ACHN (cell line): ENCODE measurements around the gene PIM3.

ENCODE experiments used
- DNase-seq: peaks from one replicate; pipeline ENCODE4 v3.0.0-alpha.2; 2015
- in situ Hi-C: cut with HindIII; loops from 2 replicates; pipeline ENCODE4 v1.10.0; 2017; ENCODE audit warnings: low sequenced_read_pairs, low pct_ligation_motif_present, low pct_unique_long_range_greater_than_20kb

PIM3 gene

GRCh38 chr22:49951986-49952896, 8.3 kb upstream of the PIM3 start:
- in situ Hi-C loops: no loop called here
- peak; percentile 90 for DNase-seq

GRCh38 chr22:49953027-49953679, 7.4 kb upstream of the PIM3 start:
- no peak for DNase-seq
- in situ Hi-C loops: no loop called here

GRCh38 chr22:49953680-49954344, 6.8 kb upstream of the PIM3 start:
- in situ Hi-C loops: no loop called here
- DNase-seq: no peak

- no peak for DNase-seq
Measured at GRCh38 chr22:49954354-49954753, 6.2 kb upstream of the PIM3 start.

GRCh38 chr22:49954991-49955580, 5.5 kb upstream of the PIM3 start:
- in situ Hi-C loops: no loop called here

More at GRCh38 chr22:49954354-49954753, 6.2 kb upstream of the PIM3 start:
- in situ Hi-C loops: no loop called here

GRCh38 chr22:49955581-49956417, 4.8 kb upstream of the PIM3 start:
- in situ Hi-C loops: no loop called here
- DNase-seq: no peak

More at GRCh38 chr22:49954991-49955580, 5.5 kb upstream of the PIM3 start:
- no peak for DNase-seq

- in situ Hi-C loops: no loop called here
Measured at GRCh38 chr22:49956418-49956770, 4.2 kb upstream of the PIM3 start.

GRCh38 chr22:49956914-49957825, 3.4 kb upstream of the PIM3 start:
- in situ Hi-C loops: no loop called here
- no peak for DNase-seq

More at GRCh38 chr22:49956418-49956770, 4.2 kb upstream of the PIM3 start:
- DNase-seq: no peak

- no peak for DNase-seq
- in situ Hi-C loops: no loop called here
Measured at GRCh38 chr22:49957826-49958365, 2.7 kb upstream of the PIM3 start.

- DNase-seq: no peak
- in situ Hi-C loops: no loop called here
Measured at GRCh38 chr22:49958366-49958921, 2.1 kb upstream of the PIM3 start.

- in situ Hi-C loops: no loop called here
- DNase-seq: no peak
Measured at GRCh38 chr22:49958931-49959781, 1.4 kb upstream of the PIM3 start.

GRCh38 chr22:49959782-49960158, 802 bp upstream of the PIM3 start:
- DNase-seq: peak; percentile 44
- in situ Hi-C loops: no loop called here

- in situ Hi-C loops: no loop called here
- DNase-seq: no peak
Measured at GRCh38 chr22:49961005-49961600, 531 bp downstream of the PIM3 start.

- no peak for DNase-seq
- in situ Hi-C loops: no loop called here
Measured at GRCh38 chr22:49961601-49962011, 1.0 kb downstream of the PIM3 start.

- peak; percentile 83 for DNase-seq
- in situ Hi-C loops: no loop called here
Measured at GRCh38 chr22:49962012-49962750, 1.6 kb downstream of the PIM3 start.
